Heart left ventricle (tissue), 13 donors: ENCODE results near the gene GPHA2.

Source experiments
- CTCF ChIP-seq, 12 donors: fragments of 200-600 bp; sonication (generic) in 4 of 12; IDR thresholded peaks; one replicate each; pipeline versions ENCODE4 v1.5.0 to v1.8.0; 2018 to 2022; ENCODE audit warnings: antibody characterized with exemption in 12 of 12, mild to moderate bottlenecking in 5 of 12
- POLR2A ChIP-seq, 2 donors: fragments of 450-650 bp; IDR thresholded peaks; one replicate each; pipeline ENCODE4 v1.6.1; 2017; ENCODE audit warnings: antibody characterized with exemption in 2 of 2, mild to moderate bottlenecking in 2 of 2, moderate library complexity in 2 of 2
- donor health status: ischemic (EF 13 %, LVEDD 7.1; RV severe dilation, severe dysfunction).
- donor health status: DM: no; HTN: yes; CAD: no.
- donor health status: DM: no; HTN: no; CAD: no.
- donor health status: ischemic (EF 25% LVEDD 6.9; RV normal size, moderate dysfunction).
- donor health status: ischemic (EF 25% LVEDD 5.7; RV mildly dilated, moderate dysfunction).
- donor health status: ischemic (EF 35%, LVEDD 5.7; RV mildly dilated, moderate dysfunction).
- donor health status: nonischemic (EF 11% LVEDD 7.7; RV severe dilation, severe dysfunction).
- donor health status: DM: yes; HTN: yes; CAD: no.
- donor health status: PGD.
- donor health status: ischemic (EF 29% LVEDD 5.4; RV normal size, mild dysfunction).
- donor health status: nonischemic (EF 23%, LVEDD 6.1; RV moderate dilation, normal function).

DNA sequence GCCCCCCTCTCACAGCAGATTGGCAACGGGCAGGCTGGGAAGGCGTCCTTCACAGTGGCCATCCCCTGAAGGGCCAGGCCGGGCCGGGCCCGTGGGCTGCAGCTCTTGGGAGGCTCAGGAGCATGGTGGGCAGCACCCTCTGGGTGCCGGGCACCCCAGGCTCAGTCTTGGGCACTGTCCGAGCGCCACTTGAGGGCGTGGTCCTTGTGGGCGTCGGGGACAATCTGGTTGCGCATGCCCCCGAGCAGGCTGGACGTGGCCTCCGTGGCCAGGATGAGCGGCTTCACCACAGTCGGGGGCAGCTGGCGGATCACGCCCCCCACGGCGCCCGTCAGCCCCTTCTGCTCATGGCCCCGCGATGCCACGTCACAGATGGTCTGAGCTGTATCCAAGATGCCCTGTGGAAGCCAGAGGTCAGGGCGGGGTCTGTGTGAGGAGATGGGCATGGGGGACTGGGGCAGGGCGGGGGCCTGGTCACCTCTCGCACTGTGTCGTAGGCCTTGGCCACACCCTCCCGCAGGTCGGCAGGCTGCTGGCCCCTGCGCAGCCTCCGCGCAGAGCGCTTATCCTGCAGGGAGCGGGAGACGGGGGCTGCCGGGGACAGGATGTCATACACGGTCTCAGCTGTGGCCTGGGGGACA lies 40.8 kb downstream of the GPHA2 start:
- TF ChIP-seq CTCF (IDR thresholded peaks at IDR 0.05) (no peak), POLR2A (IDR thresholded peaks at IDR 0.05) (no peak)
